Thoracic aorta (tissue), 2 donors: ENCODE measurements around the gene PLA2G1B. TPM values are rescaled to one million over a fixed set of nuclear protein-coding genes. Genes with fewer than 3 reads are reported as not detected.

Source experiments
- ATAC-seq: fragments of 150-250 bp; one replicate; pipeline ENCODE4 v1.8.0; 2017; ENCODE audit warnings: low read depth; ENCODE audit not compliant: insufficient number of reproducible peaks, low FRiP score
- DNase-seq: peaks from one replicate; pipeline ENCODE4 v3.0.0-alpha.2; 2020; ENCODE audit warnings: low spot score
- H3K27ac ChIP-seq, 2 donors: fragments of 200-600 bp; sonication (generic); 1 replicate in 1 of 2; 2 replicates in 1 of 2; pipeline ENCODE4 v1.5.1; 2016; ENCODE audit warnings: mild to moderate bottlenecking in 2 of 2, moderate library complexity in 2 of 2
- H3K27me3 ChIP-seq: fragments of 200-600 bp; sonication (generic); replicated peaks from 2 replicates; pipeline ENCODE4 v1.6.0; 2016; ENCODE audit warnings: mild to moderate bottlenecking; ENCODE audit not compliant: insufficient read depth
- H3K36me3 ChIP-seq: fragments of 200-600 bp; sonication (generic); one replicate; pipeline ENCODE4 v1.5.1; 2016
- H3K4me1 ChIP-seq, 2 donors: fragments of 200-600 bp; sonication (generic); 1 replicate in 1 of 2; 2 replicates in 1 of 2; pipeline versions ENCODE4 v1.5.1 to v1.6.0; 2016; ENCODE audit warnings: low read depth in 2 of 2, mild to moderate bottlenecking in 1 of 2; ENCODE audit not compliant: control insufficient read depth in 1 of 2
- H3K4me3 ChIP-seq: fragments of 200-600 bp; sonication (generic); 2 replicates; pipeline ENCODE4 v1.5.1; 2016; ENCODE audit warnings: mild to moderate bottlenecking
- H3K9me3 ChIP-seq: fragments of 200-600 bp; sonication (generic); 2 replicates; pipeline ENCODE4 v1.5.1; 2016
- CTCF ChIP-seq: fragments of 200-600 bp; sonication (generic); IDR thresholded peaks from one replicate; pipeline ENCODE4 v1.5.1; 2019; ENCODE audit warnings: antibody characterized with exemption
- total RNA-seq, 2 donors: library from RNA; depleted of rRNA; stranded (reverse); fragments of >200 nt; gene quantifications; one replicate each; pipeline versions ENCODE4 v1.1.0 to v1.2.3, GENCODE V29; 2016

PLA2G1B gene
- total RNA-seq, 2 donors from 2014 or later, result not detected

- Histone ChIP-seq H3K4me1 (peaks cover 3 to 6% of the 10 kb centered on the region in 2 donors), H3K27ac (no peak overlapping the region), H3K36me3 (no peaks in the 10 kb centered on the region), H3K9me3 (no peaks in the 10 kb centered on the region), H3K27me3 (no peaks in the 10 kb centered on the region), H3K4me3 (no peak overlapping the region)
- DNase-seq (no peak), ATAC-seq (no peak)
- TF ChIP-seq CTCF, result no peak
These were observed 13.4 kb downstream of the PLA2G1B start for GRCh38 chr12:120314220-120314619.

GRCh38 chr12:120301962-120302815 lies 25.4 kb downstream of the PLA2G1B start, which contains the start of gene SIRT4:
Gene SIRT4 (plus strand): TSS chr12:120302321. CDS start chr12:120303562, 1,241 bp downstream.
- ATAC-seq (peak; percentile 94), DNase-seq (peak; percentile 89)

GRCh38 chr12:120292661-120293531 lies 34.7 kb downstream of the PLA2G1B start, which contains the start of gene RNU4-1:
Gene RNU4-1 (minus strand): TSS chr12:120293237.
- TF ChIP-seq CTCF, result no peak
- peaks cover 0 to 6% of the 10 kb centered on the region in 2 donors for H3K4me1 ChIP-seq
- peak within 1 kb of the TSS; percentile 96 to 99 for H3K27ac ChIP-seq
- H3K4me3 ChIP-seq, result peak within 1 kb of the TSS; percentile 83
- H3K9me3 ChIP-seq, result no peaks in the 10 kb centered on the region
- ATAC-seq (no peak), DNase-seq (peak; percentile 24)
- H3K27me3 ChIP-seq, result no peaks in the 10 kb centered on the region
- H3K36me3 ChIP-seq, result no peaks in the 10 kb centered on the region

More at GRCh38 chr12:120301962-120302815, 25.4 kb downstream of the PLA2G1B start, which contains the start of gene SIRT4:
- TF ChIP-seq CTCF, result peak; percentile 60
- peaks cover 3 to 5% of the 10 kb centered on the region in 2 donors for H3K4me1 ChIP-seq
- H3K4me3 ChIP-seq, result peak within 1 kb of the TSS; percentile 80
- no peaks in the 10 kb centered on the region for H3K27me3 ChIP-seq
- H3K9me3 ChIP-seq, result no peaks in the 10 kb centered on the region
- peak within 1 kb of the TSS; percentile 20 to 49 for H3K27ac ChIP-seq
- H3K36me3 ChIP-seq, result no peaks in the 10 kb centered on the region

- peak overlapping the region; percentile 96 to 99 for H3K27ac ChIP-seq
- no peaks in the 10 kb centered on the region for H3K9me3 ChIP-seq
- no peaks in the 10 kb centered on the region for H3K36me3 ChIP-seq
- H3K4me3 ChIP-seq, result peak overlapping the region; percentile 83
- TF ChIP-seq CTCF, result no peak
- H3K4me1 ChIP-seq, result peaks cover 0 to 6% of the 10 kb centered on the region in 2 donors
- no peaks in the 10 kb centered on the region for H3K27me3 ChIP-seq
- DNase-seq (no peak), ATAC-seq (no peak)
These were observed 35.2 kb downstream of the PLA2G1B start for GRCh38 chr12:120292411-120292660.
